HepG2 (cell line): ENCODE measurements around the gene VPS25.

Experiments used
- BRCA1 ChIP-seq: sonication (generic); formaldehyde crosslinking; IDR thresholded peaks from 2 replicates; pipeline ENCODE4 v1.4.0; 2020; ENCODE audit warnings: missing genetic modification reagents
- CEBPB ChIP-seq: IDR thresholded peaks from 2 replicates; pipeline ENCODE4 v1.6.1; 2011; ENCODE audit warnings: low read depth, low read length, improper control_type of control experiment, borderline replicate concordance
- CREB1 ChIP-seq, 2 experiments: fragments of 450-650 bp in 1 of 2; IDR thresholded peaks; 2 replicates each; pipeline ENCODE4 v1.6.1; 2016 to 2017; ENCODE audit warnings: control low read depth in 1 of 2, mild to moderate bottlenecking in 1 of 2, missing compliant biosample characterization in 1 of 2, missing genetic modification characterization in 1 of 2
- CSRNP2 ChIP-seq: sonication (generic); formaldehyde crosslinking; conservative IDR thresholded peaks from 2 replicates; pipeline ENCODE4 v1.8.0; 2022; ENCODE audit warnings: low read depth, missing genetic modification reagents
- ELK4 ChIP-seq: sonication (generic); formaldehyde crosslinking; IDR thresholded peaks from 2 replicates; pipeline ENCODE4 v1.9.0; 2021; ENCODE audit warnings: missing genetic modification reagents, borderline replicate concordance
- GLI4 ChIP-seq: sonication (generic); formaldehyde crosslinking; IDR thresholded peaks from 2 replicates; pipeline ENCODE4 v1.5.1; 2020; ENCODE audit warnings: missing genetic modification reagents, mild to moderate bottlenecking, moderate library complexity, borderline replicate concordance
- HDAC2 ChIP-seq: sonication (generic); formaldehyde crosslinking; IDR thresholded peaks from 2 replicates; pipeline ENCODE4 v1.4.0; 2020; ENCODE audit warnings: missing genetic modification reagents
- HOMEZ ChIP-seq: IDR thresholded peaks from 2 replicates; pipeline ENCODE4 v1.6.1; 2016; ENCODE audit warnings: low read depth
- MAZ ChIP-seq, 2 experiments: sonication (generic) in 1 of 2; formaldehyde crosslinking in 1 of 2; IDR thresholded peaks; 2 replicates each; pipeline versions ENCODE4 v1.5.0 to v1.6.1; 2012 to 2020; ENCODE audit warnings: low read depth in 2 of 2, mild to moderate bottlenecking in 2 of 2, borderline replicate concordance in 1 of 2, improper control_type of control experiment in 1 of 2, low read length in 1 of 2, missing genetic modification reagents in 1 of 2, moderate library complexity in 1 of 2
- PCBP2 ChIP-seq: fragments of 200-400 bp; formaldehyde crosslinking; optimal IDR thresholded peaks from 2 replicates; pipeline ENCODE3; 2018; ENCODE audit warnings: low read length, low read depth; ENCODE audit not compliant: poor library complexity, severe bottlenecking
- RXRA ChIP-seq: sonication (generic); formaldehyde crosslinking; IDR thresholded peaks from 2 replicates; pipeline ENCODE4 v1.5.1; 2020; ENCODE audit warnings: missing genetic modification reagents
- SAFB2 ChIP-seq: sonication (generic); formaldehyde crosslinking; IDR thresholded peaks from 2 replicates; pipeline ENCODE4 v1.5.1; 2020; ENCODE audit warnings: missing genetic modification reagents, low read depth, mild to moderate bottlenecking, borderline replicate concordance
- ZNF549 ChIP-seq: sonication (generic); formaldehyde crosslinking; IDR thresholded peaks from 2 replicates; pipeline ENCODE4 v1.5.0; 2020; ENCODE audit warnings: missing genetic modification reagents
- TF ChIP-seq, protein P1 (sequence below): sonication (generic); formaldehyde crosslinking; IDR thresholded peaks from 2 replicates; pipeline ENCODE4 v1.4.0; 2020; ENCODE audit warnings: missing genetic modification reagents

DNA sequence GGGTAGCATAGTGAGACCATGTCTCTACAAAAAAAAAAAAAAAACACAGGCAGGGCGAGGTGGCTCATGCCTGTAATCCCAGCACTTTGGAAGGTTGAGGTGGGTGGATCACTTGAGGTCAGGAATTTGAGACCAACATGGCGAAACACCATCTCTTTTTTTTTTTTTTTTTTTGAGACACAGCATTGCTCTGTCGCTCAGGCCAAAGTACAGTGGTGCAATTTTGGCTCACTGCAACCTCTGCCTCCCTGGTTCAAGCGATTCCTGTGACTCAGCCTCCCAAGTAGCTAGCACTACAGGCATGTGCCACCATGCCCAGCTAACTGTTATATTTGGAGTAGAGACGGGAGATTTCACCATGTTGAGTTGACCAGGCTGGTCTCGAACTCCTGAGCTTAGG lies 7.1 kb upstream of the VPS25 start:
- TF ChIP-seq, protein P1, sequence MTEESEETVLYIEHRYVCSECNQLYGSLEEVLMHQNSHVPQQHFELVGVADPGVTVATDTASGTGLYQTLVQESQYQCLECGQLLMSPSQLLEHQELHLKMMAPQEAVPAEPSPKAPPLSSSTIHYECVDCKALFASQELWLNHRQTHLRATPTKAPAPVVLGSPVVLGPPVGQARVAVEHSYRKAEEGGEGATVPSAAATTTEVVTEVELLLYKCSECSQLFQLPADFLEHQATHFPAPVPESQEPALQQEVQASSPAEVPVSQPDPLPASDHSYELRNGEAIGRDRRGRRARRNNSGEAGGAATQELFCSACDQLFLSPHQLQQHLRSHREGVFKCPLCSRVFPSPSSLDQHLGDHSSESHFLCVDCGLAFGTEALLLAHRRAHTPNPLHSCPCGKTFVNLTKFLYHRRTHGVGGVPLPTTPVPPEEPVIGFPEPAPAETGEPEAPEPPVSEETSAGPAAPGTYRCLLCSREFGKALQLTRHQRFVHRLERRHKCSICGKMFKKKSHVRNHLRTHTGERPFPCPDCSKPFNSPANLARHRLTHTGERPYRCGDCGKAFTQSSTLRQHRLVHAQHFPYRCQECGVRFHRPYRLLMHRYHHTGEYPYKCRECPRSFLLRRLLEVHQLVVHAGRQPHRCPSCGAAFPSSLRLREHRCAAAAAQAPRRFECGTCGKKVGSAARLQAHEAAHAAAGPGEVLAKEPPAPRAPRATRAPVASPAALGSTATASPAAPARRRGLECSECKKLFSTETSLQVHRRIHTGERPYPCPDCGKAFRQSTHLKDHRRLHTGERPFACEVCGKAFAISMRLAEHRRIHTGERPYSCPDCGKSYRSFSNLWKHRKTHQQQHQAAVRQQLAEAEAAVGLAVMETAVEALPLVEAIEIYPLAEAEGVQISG (CRISPR knock-in tag) = no peak
- TF ChIP-seq GLI4 (CRISPR knock-in tag) (no peak), CSRNP2 (CRISPR knock-in tag) (no peak), MAZ (IDR thresholded peaks at IDR 0.05; ENCODE audit: borderline replicate concordance, low read depth, low read length) (no peak), MAZ (CRISPR knock-in tag; IDR thresholded peaks at IDR 0.05; ENCODE audit: low read depth) (no peak), BRCA1 (no peak), HOMEZ (CRISPR knock-in tag) (no peak), PCBP2 (no peak), CEBPB (peak; percentile 71; the same call in 1 of the 2 replicates), RXRA (CRISPR knock-in tag) (peak; percentile 63), HDAC2 (CRISPR knock-in tag) (no peak), ELK4 (CRISPR knock-in tag) (no peak), SAFB2 (CRISPR knock-in tag) (no peak), CREB1 (IDR thresholded peaks at IDR 0.05) (no peak), CREB1 (CRISPR knock-in tag; IDR thresholded peaks at IDR 0.05) (no peak), ZNF549 (CRISPR knock-in tag) (no peak)
